A673 (cell line): ENCODE results near the gene KCP.

Source experiments
- CTCF ChIP-seq: fragments of 300-800, 200-600 bp; sonication (generic); conservative IDR thresholded peaks from 2 replicates; pipeline ENCODE4 v1.5.1; 2017; ENCODE audit warnings: low read depth, mild to moderate bottlenecking, antibody characterized with exemption, low read length, moderate library complexity, mixed read lengths
- EZH2 ChIP-seq: fragments of 200-600 bp; sonication (generic); IDR thresholded peaks from 2 replicates; pipeline ENCODE4 v1.6.1; 2017; ENCODE audit warnings: borderline replicate concordance, low read depth, mild to moderate bottlenecking, mixed read lengths, antibody characterized with exemption, low read length; ENCODE audit not compliant: poor library complexity, severe bottlenecking

GRCh38 chr7:128936798-128937197 lies 26.3 kb upstream of the KCP start:
- no peak for TF ChIP-seq CTCF
- TF ChIP-seq EZH2, result no peak
